HG02970 (cell line): ENCODE data around the gene DQX1.
"Not testable (repeated sequence)": the region's sequence is repeated elsewhere in the genome, so short reads cannot be mapped to it uniquely, and the experiment has no call there.

ENCODE experiments used
- ATAC-seq: cut with Tn5 transposase; IDR thresholded peaks from one replicate; pipeline ENCODE4 v1.9.1; 2021; ENCODE audit warnings: mild to moderate bottlenecking, moderate library complexity, moderate number of reproducible peaks; ENCODE audit not compliant: unreplicated experiment, low FRiP score

DQX1 gene, protein sequence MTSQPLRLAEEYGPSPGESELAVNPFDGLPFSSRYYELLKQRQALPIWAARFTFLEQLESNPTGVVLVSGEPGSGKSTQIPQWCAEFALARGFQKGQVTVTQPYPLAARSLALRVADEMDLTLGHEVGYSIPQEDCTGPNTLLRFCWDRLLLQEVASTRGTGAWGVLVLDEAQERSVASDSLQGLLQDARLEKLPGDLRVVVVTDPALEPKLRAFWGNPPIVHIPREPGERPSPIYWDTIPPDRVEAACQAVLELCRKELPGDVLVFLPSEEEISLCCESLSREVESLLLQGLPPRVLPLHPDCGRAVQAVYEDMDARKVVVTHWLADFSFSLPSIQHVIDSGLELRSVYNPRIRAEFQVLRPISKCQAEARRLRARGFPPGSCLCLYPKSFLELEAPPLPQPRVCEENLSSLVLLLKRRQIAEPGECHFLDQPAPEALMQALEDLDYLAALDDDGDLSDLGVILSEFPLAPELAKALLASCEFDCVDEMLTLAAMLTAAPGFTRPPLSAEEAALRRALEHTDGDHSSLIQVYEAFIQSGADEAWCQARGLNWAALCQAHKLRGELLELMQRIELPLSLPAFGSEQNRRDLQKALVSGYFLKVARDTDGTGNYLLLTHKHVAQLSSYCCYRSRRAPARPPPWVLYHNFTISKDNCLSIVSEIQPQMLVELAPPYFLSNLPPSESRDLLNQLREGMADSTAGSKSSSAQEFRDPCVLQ

GRCh38 chr2:74525717-74526648 is at the start of gene DQX1:
Gene DQX1 (minus strand): TSS chr2:74526231. CDS start chr2:74525729, 502 bp downstream.
- ATAC-seq = no peak

- ATAC-seq = no peak
Observed at GRCh38 chr2:74575320-74575719, 49.3 kb upstream of the DQX1 start.

DNA sequence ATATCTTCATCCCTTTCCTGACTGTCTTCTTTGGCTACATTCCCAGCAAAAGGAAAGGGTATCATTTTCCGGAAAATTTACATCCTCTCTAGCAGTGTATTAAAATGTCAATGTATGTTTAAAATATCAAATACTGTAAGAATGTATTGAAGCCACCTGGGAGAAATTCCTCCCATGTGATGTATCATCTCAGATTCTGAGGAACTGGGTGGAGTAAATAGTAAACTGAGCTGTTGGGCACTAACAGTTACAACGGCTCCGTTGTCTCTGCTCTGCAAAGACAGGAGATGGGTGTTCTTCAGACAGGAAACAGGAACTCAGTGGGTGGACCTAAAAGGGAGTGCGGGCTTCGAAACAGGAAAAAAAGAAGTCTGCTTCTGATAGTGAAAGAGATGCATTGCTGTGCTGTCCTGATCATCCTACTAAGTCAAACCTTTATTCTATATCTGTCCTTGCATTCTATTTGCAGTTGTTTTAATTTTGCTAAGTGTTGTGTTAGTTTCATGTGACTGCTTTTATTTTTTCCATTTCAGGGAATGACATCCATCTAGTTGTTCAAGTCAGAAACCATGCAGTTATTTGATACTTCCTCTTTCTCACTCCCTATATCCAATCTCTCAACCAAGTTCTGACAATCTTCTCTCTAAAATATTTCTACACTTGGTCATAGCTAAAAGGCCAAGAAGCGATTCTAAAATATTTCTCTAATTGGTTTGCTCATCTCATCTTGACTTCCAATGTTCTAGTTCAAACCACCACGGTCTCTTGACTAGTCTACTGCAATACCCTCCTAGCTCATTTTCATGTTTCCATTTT is 47.9 kb upstream of the DQX1 start:
- no peak for ATAC-seq

GRCh38 chr2:74572178-74572925 is 46.3 kb upstream of the DQX1 start:
- no peak for ATAC-seq

- ATAC-seq = no peak
Observed at GRCh38 chr2:74571058-74571457, 45.0 kb upstream of the DQX1 start.

GRCh38 chr2:74569686-74570085 is 43.7 kb upstream of the DQX1 start:
- ATAC-seq = no peak

- ATAC-seq = no peak
Observed at GRCh38 chr2:74567881-74568280, 41.9 kb upstream of the DQX1 start.

- ATAC-seq = no peak
Observed at GRCh38 chr2:74566754-74567085, 40.7 kb upstream of the DQX1 start.

DNA sequence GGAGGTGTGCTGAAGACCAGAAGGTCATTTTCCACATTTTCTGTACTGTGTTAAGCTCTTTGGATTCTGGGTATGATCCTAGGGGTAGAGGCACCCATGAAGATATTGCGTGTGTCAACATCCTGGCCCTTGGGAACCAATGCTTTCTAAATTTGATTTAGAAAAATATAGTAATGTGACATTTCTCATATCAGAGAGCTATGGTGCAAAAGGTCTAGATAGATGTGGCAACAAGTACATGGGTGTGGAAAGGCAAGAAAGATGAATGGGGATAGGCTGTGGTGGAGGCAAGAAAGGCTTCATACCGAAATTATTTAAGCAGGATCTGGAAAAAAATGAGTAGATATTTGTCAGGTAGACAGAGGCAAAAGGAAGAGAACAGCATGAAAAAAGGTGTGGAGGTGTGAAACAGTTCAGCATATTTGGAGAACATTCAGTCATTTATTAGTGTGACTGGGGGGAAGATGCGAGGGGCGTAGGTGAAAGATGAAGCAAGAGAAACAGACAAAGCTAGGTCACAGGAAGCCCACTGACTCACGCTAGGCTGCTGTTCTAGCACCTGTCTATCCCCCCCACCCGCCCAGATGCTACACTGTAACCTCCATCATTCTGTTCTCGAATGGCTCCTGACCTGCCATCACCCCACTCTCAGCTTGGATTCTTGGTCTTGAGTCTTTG is 40.2 kb upstream of the DQX1 start:
- ATAC-seq = no peak

DNA sequence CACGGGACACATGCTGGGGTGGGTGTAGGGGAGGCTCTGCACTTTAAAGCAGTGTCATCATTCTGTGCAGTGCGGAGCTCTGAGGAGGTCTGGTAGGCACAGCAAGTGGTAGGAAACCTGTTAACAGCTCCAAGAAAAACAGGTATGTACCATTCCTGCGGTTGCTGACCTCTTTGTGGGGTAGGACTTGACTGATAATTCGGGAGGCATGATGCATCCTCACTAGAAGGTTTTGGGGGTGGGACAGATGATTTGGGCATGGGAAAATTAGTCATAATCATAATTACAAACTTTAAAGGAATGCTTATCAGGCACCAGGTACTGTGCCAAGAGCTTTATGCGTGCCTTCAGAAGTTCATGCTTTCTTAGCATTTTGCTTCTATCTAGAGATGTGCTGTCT is 38.2 kb upstream of the DQX1 start:
- no peak for ATAC-seq

DNA sequence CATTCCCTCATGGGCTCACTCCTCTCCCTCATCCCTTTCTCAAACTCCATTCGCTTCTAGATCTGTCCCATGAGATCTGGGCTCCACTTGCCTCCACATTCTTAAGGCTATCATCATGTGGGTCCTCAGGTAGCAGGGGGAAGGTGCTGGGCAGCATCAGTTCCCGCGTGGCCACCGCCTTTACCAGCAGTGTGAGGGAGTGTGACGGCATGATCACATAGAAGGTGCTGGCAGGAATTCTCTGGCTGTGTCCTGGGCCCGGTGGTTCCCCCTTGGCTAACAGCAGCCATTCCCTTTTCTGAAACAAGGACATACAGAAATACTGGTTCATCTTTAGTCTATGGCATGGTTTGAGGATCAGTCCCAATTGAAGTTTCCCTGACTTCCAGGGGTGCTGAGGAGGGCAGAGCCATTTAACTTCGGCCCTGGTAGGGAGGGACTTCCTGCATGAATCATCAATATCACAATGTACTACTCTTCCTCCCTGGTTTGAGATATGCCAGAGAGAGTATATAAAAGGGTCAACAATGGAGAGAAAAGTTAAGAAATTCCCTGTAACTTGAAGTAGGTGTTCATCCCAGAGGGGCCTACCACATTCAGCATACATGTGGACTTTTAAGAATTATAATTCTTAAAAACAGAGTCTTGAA is 36.2 kb upstream of the DQX1 start:
- no peak for ATAC-seq

DNA sequence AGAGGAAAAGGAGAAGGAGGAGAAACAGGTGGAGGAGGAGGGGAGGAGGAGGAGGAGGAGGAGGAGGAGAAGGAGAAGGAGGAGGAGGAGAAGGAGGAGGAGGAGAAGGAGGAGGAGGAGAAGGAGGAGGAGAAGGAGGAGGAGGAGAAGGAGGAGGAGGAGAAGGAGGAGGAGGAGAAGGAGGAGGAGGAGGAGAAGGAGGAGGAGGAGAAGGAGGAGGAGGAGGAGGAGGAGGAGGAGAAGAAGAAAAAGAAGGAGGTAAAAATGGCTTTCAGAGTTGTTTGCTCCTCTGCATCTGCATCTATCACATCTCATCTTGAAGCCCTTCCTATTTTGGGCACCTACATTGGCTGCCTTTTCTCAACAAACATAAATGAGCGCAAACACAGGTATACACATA is 35.0 kb upstream of the DQX1 start:
- not testable (repeated sequence) for ATAC-seq

DNA sequence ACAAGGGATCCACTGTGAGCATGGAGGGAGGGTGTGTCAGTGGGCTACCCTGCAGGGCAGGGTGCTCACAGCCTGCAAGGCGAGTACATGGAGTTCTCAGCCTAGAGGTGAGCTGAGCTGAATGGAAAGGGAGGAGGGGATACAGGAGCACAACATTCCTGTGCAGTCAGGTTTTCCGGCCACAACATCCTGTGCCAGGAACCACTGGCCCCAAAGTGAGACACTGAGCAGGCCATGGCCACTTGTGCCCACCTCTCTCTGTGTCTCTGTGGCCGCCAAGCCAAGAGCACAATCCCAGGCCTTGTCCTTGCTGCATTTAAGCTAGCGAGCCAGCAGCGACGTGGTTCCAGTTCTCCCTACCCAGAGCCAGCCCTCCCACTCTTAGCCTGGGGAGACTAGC is 34.6 kb upstream of the DQX1 start:
- no peak for ATAC-seq

GRCh38 chr2:74559912-74560311 is 33.9 kb upstream of the DQX1 start:
- no peak for ATAC-seq

GRCh38 chr2:74558284-74559230 is 32.5 kb upstream of the DQX1 start:
- ATAC-seq = no peak

DNA sequence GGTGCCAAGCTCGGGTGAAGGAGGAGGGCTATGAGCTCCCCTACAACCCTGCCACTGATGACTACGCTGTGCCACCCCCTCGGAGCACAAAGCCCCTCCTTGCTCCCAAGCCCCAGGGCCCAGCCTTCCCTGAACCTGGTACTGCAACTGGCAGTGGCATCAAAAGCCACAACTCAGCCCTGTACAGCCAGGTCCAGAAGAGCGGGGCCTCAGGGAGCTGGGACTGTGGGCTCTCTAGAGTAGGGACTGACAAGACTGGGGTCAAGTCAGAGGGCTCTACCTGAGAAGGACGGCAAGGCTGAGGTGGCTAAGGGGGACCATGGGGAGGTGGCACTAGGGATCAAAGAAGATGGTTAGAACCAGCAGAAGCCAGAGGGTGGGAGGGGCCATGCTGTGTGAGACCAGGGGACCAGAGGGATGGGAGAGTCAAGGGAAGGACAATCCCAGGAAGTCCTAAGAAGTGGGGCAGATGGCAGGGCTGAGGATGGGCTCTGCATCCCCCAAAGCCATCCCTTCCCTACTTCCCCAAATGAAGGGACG is 30.9 kb upstream of the DQX1 start:
- no peak for ATAC-seq

GRCh38 chr2:74556159-74556558 is 30.1 kb upstream of the DQX1 start:
- ATAC-seq = no peak
